Measurements from ENCODE around the gene EML1. TPM values are rescaled to one million over a fixed set of nuclear protein-coding genes. Genes with fewer than 3 reads are reported as not detected.

Gene EML1
- total and polyA plus RNA-seq, 2 experiments from 2014 or later: 22.9 to 31.9 TPM

DNA sequence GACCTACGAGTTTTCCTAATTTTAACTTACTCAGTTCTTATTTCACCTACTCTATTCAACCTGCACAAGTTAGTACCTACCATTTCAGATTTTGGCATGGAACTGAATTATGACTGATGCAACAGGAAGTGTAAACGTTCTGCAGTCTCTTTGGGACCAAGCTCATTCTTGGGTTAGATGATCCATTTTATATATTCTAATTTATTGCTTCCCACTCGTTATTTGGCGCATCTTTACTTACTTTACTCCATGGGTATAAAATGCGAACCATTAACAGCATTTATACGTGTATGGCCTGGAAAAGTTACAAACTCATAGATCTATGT lies 1.0 kb upstream of the EML1 start:
- no peaks in the 10 kb centered on the region for H3K36me3 ChIP-seq (replicated peaks; ENCODE audit: insufficient read depth, low read depth)
- DNase-seq (ENCODE audit: low spot score): no peak
- no peaks in the 10 kb centered on the region for H3K27me3 ChIP-seq
- 78% methylated on average over 6 of the region's 6 CpGs for WGBS (ENCODE audit: low lambda C conversion rate, missing lambda C conversion rate)
- no peak overlapping the region for H2AFZ ChIP-seq
- H3K4me1 ChIP-seq (ENCODE audit: insufficient read depth): peaks cover 9% of the 10 kb centered on the region
- peaks cover 10% of the 10 kb centered on the region for H4K20me1 ChIP-seq (ENCODE audit: insufficient read depth, poor library complexity, severe bottlenecking)
- H3K9me2 ChIP-seq (replicated peaks; ENCODE audit: insufficient read depth): no peaks in the 10 kb centered on the region
- no peak for TF ChIP-seq EZH2phosphoT487 (IDR thresholded peaks at IDR 0.05; ENCODE audit: low read depth, severe bottlenecking, unreplicated experiment)
- no peak for TF ChIP-seq EZH2 (IDR thresholded peaks at IDR 0.05; ENCODE audit: borderline replicate concordance)
- TF ChIP-seq, protein P1, sequence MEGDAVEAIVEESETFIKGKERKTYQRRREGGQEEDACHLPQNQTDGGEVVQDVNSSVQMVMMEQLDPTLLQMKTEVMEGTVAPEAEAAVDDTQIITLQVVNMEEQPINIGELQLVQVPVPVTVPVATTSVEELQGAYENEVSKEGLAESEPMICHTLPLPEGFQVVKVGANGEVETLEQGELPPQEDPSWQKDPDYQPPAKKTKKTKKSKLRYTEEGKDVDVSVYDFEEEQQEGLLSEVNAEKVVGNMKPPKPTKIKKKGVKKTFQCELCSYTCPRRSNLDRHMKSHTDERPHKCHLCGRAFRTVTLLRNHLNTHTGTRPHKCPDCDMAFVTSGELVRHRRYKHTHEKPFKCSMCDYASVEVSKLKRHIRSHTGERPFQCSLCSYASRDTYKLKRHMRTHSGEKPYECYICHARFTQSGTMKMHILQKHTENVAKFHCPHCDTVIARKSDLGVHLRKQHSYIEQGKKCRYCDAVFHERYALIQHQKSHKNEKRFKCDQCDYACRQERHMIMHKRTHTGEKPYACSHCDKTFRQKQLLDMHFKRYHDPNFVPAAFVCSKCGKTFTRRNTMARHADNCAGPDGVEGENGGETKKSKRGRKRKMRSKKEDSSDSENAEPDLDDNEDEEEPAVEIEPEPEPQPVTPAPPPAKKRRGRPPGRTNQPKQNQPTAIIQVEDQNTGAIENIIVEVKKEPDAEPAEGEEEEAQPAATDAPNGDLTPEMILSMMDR (IDR thresholded peaks at IDR 0.05; ENCODE audit: poor library complexity): no peak
- H3K4me2 ChIP-seq: peak overlapping the region; percentile 88
- H3K79me2 ChIP-seq: peaks cover 31% of the 10 kb centered on the region
- no peaks in the 10 kb centered on the region for H3K9me3 ChIP-seq (ENCODE audit: low read depth)
- no peak overlapping the region for H3K4me3 ChIP-seq
- no peak overlapping the region for H3K27ac ChIP-seq

- Histone ChIP-seq H3K4me2 (peak overlapping the region; percentile 88), H3K9me2 (replicated peaks; ENCODE audit: insufficient read depth) (no peaks in the 10 kb centered on the region), H2AFZ (peak overlapping the region; percentile 93), H4K20me1 (ENCODE audit: insufficient read depth, poor library complexity, severe bottlenecking) (peaks cover 10% of the 10 kb centered on the region), H3K4me3 (peak overlapping the region; percentile 47), H3K4me1 (ENCODE audit: insufficient read depth) (peaks cover 9% of the 10 kb centered on the region), H3K27me3 (no peaks in the 10 kb centered on the region), H3K79me2 (peaks cover 36% of the 10 kb centered on the region), H3K36me3 (replicated peaks; ENCODE audit: insufficient read depth, low read depth) (no peaks in the 10 kb centered on the region), H3K9me3 (ENCODE audit: low read depth) (no peaks in the 10 kb centered on the region), H3K27ac (peak overlapping the region; percentile 74)
- DNase-seq (ENCODE audit: low spot score): no peak
- TF ChIP-seq, protein P1 (IDR thresholded peaks at IDR 0.05; ENCODE audit: poor library complexity): no peak
- TF ChIP-seq EZH2 (IDR thresholded peaks at IDR 0.05; ENCODE audit: borderline replicate concordance) (no peak), EZH2phosphoT487 (IDR thresholded peaks at IDR 0.05; ENCODE audit: low read depth, severe bottlenecking, unreplicated experiment) (no peak)
- 20% methylated on average over 23 of the region's 65 CpGs for WGBS (ENCODE audit: low lambda C conversion rate, missing lambda C conversion rate)
Observed at GRCh38 chr14:99792551-99793212, 531 bp upstream of the EML1 start.

GRCh38 chr14:99794151-99794780 lies 1.1 kb downstream of the EML1 start:
- TF ChIP-seq, protein P1 (IDR thresholded peaks at IDR 0.05; ENCODE audit: poor library complexity): no peak
- TF ChIP-seq EZH2 (IDR thresholded peaks at IDR 0.05; ENCODE audit: borderline replicate concordance) (no peak), EZH2phosphoT487 (IDR thresholded peaks at IDR 0.05; ENCODE audit: low read depth, severe bottlenecking, unreplicated experiment) (no peak)
- Histone ChIP-seq H3K4me2 (peak overlapping the region; percentile 86), H3K4me3 (peak overlapping the region; percentile 57), H3K27ac (peak overlapping the region; percentile 58), H3K9me3 (ENCODE audit: low read depth) (no peaks in the 10 kb centered on the region), H2AFZ (peak overlapping the region; percentile 57), H3K4me1 (ENCODE audit: insufficient read depth) (peaks cover 9% of the 10 kb centered on the region), H4K20me1 (ENCODE audit: insufficient read depth, poor library complexity, severe bottlenecking) (peaks cover 10% of the 10 kb centered on the region), H3K9me2 (replicated peaks; ENCODE audit: insufficient read depth) (no peaks in the 10 kb centered on the region), H3K79me2 (peaks cover 52% of the 10 kb centered on the region), H3K36me3 (replicated peaks; ENCODE audit: insufficient read depth, low read depth) (no peaks in the 10 kb centered on the region), H3K27me3 (no peaks in the 10 kb centered on the region)
- WGBS (ENCODE audit: low lambda C conversion rate, missing lambda C conversion rate): 57% methylated on average over 4 of the region's 4 CpGs
- DNase-seq (ENCODE audit: low spot score): no peak

All from hepatocyte (in vitro differentiated cells).